DOHH2 (cell line): ENCODE measurements around the gene NAT10.

Source experiments
- H3F3A ChIP-seq: fragments of 200-600 bp; sonication (generic), shearing (Covaris generic); 2 replicates; pipeline ENCODE4 v1.6.0; 2016; ENCODE audit warnings: antibody characterized with exemption, mild to moderate bottlenecking; ENCODE audit not compliant: control insufficient read depth, insufficient read depth
- H3K27ac ChIP-seq: fragments of 200-600 bp; sonication (generic); 2 replicates; pipeline ENCODE4 v1.5.1; 2014; ENCODE audit warnings: low read depth, mild to moderate bottlenecking, low read length, moderate library complexity
- H3K27me3 ChIP-seq: fragments of 200-600 bp; sonication (generic); 2 replicates; pipeline ENCODE4 v1.6.1; 2014; ENCODE audit warnings: mild to moderate bottlenecking, low read length, mixed read lengths; ENCODE audit not compliant: control insufficient read depth
- H3K36me3 ChIP-seq: fragments of 200-600 bp; sonication (generic); 2 replicates; pipeline ENCODE4 v1.6.1; 2014; ENCODE audit warnings: mild to moderate bottlenecking, low read length, moderate library complexity, mixed read lengths; ENCODE audit not compliant: control insufficient read depth
- H3K4me1 ChIP-seq: fragments of 200-600 bp; sonication (generic); 2 replicates; pipeline ENCODE4 v1.6.1; 2014; ENCODE audit warnings: mild to moderate bottlenecking, low read length, mixed read lengths; ENCODE audit not compliant: control insufficient read depth
- H3K4me2 ChIP-seq: fragments of 200-600 bp; sonication (generic); 2 replicates; pipeline ENCODE4 v1.6.0; 2014; ENCODE audit warnings: mild to moderate bottlenecking, low read length, moderate library complexity
- H3K4me3 ChIP-seq: fragments of 200-600 bp; sonication (generic); 2 replicates; pipeline ENCODE4 v1.5.1; 2014; ENCODE audit warnings: mild to moderate bottlenecking, low read length, mixed read lengths
- H3K79me2 ChIP-seq: fragments of 200-600 bp; sonication (generic); 2 replicates; pipeline ENCODE4 v1.6.1; 2014; ENCODE audit warnings: mild to moderate bottlenecking, low read length, mixed read lengths; ENCODE audit not compliant: control insufficient read depth
- H3K9me2 ChIP-seq: fragments of 200-600 bp; sonication (generic); replicated peaks from 2 replicates; pipeline ENCODE4 v1.6.1; 2014; ENCODE audit warnings: mild to moderate bottlenecking, low read length, mixed read lengths; ENCODE audit not compliant: control insufficient read depth
- H3K9me3 ChIP-seq: fragments of 200-600 bp; sonication (generic); 2 replicates; pipeline ENCODE4 v1.6.1; 2014; ENCODE audit warnings: antibody characterized with exemption, low read length, mixed read lengths; ENCODE audit not compliant: control insufficient read depth, insufficient read depth
- H4K20me1 ChIP-seq: fragments of 200-600 bp; sonication (generic); 2 replicates; pipeline ENCODE4 v1.6.0; 2014; ENCODE audit warnings: low read depth, mild to moderate bottlenecking, antibody characterized with exemption, low read length, moderate library complexity; ENCODE audit not compliant: control insufficient read depth, insufficient read depth
- EZH2phosphoT487 ChIP-seq: fragments of 200-600 bp; sonication (generic); IDR thresholded peaks from 2 replicates; pipeline ENCODE4 v1.6.1; 2017; ENCODE audit warnings: borderline replicate concordance, mild to moderate bottlenecking, antibody characterized with exemption, low read length, moderate library complexity, mixed read lengths
- TF ChIP-seq, protein P1 (sequence below): fragments of 200-600 bp; sonication (generic); IDR thresholded peaks from one replicate; pipeline ENCODE4 v1.5.1; 2014; ENCODE audit warnings: antibody characterized with exemption, mild to moderate bottlenecking, low read depth, low read length; ENCODE audit not compliant: poor library complexity, severe bottlenecking

The NAT10 gene

DNA sequence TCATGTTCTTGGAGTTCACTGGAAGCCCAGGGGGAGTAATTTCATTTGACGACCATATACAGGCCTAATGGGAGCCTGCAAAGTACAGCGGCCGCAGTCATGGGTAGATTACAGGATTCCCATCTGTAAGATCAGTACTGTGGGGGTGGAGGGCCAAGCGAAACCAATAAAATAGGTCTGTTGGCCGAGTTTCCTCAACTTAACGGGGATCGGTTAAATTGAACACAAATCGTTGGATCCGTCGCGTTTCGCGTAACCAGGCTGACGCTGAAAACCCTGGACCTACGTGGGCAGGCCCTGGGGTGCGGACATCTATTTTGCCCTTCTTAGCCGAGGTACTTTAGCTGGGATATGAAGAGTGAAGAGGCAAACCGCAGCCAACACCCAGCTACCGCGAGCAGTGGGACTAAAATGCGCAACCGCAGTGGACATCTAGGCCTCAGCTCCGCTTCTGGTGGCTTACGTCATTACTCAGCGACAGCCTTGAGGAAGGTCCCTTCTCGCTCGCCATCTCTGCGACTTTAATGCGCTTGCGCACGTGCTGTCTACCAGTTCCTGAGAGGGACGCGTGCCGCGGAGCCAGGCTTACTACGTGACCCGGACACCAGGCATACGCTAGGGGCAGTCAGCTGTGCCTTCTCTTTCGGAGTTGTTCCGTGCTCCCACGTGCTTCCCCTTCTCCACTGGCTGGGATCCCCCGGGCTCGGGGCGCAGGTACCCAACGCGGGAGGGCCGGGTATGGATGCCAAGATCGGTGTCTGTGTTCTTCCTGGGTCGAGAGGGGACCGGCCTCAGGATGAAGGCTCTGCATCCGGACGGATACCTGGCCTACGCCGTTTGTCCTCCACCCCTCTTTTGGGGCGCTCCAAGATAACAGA is at the start of gene NAT10:
Gene NAT10 (plus strand): TSS at position 551 of the 878 bp plus-strand sequence. CDS start 2,597 bp downstream, outside the sequence.
- Histone ChIP-seq H3K4me3 (peak within 1 kb of the TSS; percentile 89), H3K79me2 (peaks cover 51% of the 10 kb centered on the region), H3K9me3 (no peaks in the 10 kb centered on the region), H3K27me3 (no peaks in the 10 kb centered on the region), H3K4me1 (peaks cover 60% of the 10 kb centered on the region), H3K36me3 (peaks cover 74% of the 10 kb centered on the region), H3F3A (peaks cover 45% of the 10 kb centered on the region), H4K20me1 (no peaks in the 10 kb centered on the region), H3K27ac (peak within 1 kb of the TSS; percentile 87), H3K4me2 (peak within 1 kb of the TSS; percentile 91), H3K9me2 (no peaks in the 10 kb centered on the region)
- TF ChIP-seq, protein P1, sequence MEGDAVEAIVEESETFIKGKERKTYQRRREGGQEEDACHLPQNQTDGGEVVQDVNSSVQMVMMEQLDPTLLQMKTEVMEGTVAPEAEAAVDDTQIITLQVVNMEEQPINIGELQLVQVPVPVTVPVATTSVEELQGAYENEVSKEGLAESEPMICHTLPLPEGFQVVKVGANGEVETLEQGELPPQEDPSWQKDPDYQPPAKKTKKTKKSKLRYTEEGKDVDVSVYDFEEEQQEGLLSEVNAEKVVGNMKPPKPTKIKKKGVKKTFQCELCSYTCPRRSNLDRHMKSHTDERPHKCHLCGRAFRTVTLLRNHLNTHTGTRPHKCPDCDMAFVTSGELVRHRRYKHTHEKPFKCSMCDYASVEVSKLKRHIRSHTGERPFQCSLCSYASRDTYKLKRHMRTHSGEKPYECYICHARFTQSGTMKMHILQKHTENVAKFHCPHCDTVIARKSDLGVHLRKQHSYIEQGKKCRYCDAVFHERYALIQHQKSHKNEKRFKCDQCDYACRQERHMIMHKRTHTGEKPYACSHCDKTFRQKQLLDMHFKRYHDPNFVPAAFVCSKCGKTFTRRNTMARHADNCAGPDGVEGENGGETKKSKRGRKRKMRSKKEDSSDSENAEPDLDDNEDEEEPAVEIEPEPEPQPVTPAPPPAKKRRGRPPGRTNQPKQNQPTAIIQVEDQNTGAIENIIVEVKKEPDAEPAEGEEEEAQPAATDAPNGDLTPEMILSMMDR: no peak
- TF ChIP-seq EZH2phosphoT487: no peak

DNA sequence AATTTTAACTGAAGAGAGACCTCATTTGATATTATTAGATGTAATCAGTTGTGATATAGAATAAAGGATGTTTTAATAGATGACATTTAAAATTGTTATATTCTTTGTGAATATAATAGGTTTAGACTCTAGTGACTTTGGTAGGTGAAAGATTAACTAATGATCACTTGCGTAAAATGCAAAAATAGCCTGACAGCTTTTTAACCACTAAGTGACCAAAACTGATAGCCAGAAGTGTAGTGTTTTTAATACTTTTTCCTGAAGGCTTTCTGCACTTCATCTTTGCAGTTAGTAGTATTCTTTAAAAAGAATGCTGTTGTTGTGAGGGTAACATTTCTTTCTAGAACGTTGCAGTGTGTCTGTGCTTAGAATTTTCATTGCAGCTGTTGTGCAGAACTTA is 48.8 kb upstream of the NAT10 start:
- peak overlapping the region; percentile 70 for H3K4me2 ChIP-seq
- TF ChIP-seq, protein P1: no peak
- TF ChIP-seq EZH2phosphoT487: no peak
- no peak overlapping the region for H3K27ac ChIP-seq
- no peaks in the 10 kb centered on the region for H3K9me3 ChIP-seq
- no peaks in the 10 kb centered on the region for H3K9me2 ChIP-seq
- peaks cover 3% of the 10 kb centered on the region for H3F3A ChIP-seq
- H4K20me1 ChIP-seq: peaks cover 35% of the 10 kb centered on the region
- H3K36me3 ChIP-seq: peaks cover 88% of the 10 kb centered on the region
- peaks cover 55% of the 10 kb centered on the region for H3K4me1 ChIP-seq
- no peak overlapping the region for H3K4me3 ChIP-seq
- peaks cover 98% of the 10 kb centered on the region for H3K79me2 ChIP-seq
- H3K27me3 ChIP-seq: no peaks in the 10 kb centered on the region

DNA sequence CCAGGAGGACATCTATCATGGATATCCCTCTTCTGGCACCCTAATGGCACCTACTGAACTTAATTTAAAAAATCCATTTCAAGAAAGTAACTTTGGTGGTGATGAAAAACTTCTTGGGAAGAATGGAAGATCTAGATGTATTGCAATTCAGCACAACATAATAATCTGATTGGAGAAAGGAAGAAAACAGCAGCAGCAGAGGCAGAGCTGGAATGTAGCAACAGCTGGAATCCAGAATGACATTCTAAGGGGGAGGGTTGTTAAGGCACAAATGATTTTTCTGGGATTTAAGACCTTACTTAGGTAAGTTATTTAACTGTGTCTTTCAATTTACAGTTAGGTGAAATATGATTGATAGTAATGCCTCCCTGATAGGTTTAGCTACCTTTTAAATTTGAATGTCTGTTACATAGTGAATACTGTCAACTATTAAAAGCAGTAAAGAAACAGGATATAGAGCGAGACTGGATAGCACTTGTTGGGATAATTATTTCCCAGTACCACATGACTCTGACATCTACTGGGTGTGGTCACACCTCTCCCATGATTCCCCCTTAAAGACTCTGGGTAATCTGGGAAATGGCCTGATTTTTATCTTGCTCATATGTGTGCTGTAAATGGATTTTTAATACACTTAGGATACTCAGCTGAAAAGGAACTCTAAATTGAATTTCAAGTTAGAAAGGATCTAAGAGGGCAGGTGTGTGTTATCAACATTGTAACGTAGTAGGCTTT is 42.2 kb upstream of the NAT10 start:
- Histone ChIP-seq H3K27me3 (no peaks in the 10 kb centered on the region), H3K36me3 (peaks cover 72% of the 10 kb centered on the region), H3K9me3 (no peaks in the 10 kb centered on the region), H4K20me1 (peaks cover 34% of the 10 kb centered on the region), H3K9me2 (no peaks in the 10 kb centered on the region), H3K79me2 (peaks cover 100% of the 10 kb centered on the region), H3K4me2 (peak overlapping the region; percentile 17; the same call in 1 of the 2 replicates), H3K27ac (no peak overlapping the region), H3K4me1 (peaks cover 75% of the 10 kb centered on the region), H3F3A (peaks cover 35% of the 10 kb centered on the region), H3K4me3 (no peak overlapping the region)
- TF ChIP-seq EZH2phosphoT487: no peak
- TF ChIP-seq, protein P1: no peak
